SW 1271 (cell line): ENCODE results near the gene SLC9B2.
"Not testable (repeated sequence)": the region's sequence is repeated elsewhere in the genome, so short reads cannot be mapped to it uniquely, and the experiment has no call there.

Experiments
- DNase-seq, 2 experiments: peaks; one replicate each; lab custom pipeline; 2025; lab: John Stamatoyannopoulos, UW

Gene SLC9B2

DNA sequence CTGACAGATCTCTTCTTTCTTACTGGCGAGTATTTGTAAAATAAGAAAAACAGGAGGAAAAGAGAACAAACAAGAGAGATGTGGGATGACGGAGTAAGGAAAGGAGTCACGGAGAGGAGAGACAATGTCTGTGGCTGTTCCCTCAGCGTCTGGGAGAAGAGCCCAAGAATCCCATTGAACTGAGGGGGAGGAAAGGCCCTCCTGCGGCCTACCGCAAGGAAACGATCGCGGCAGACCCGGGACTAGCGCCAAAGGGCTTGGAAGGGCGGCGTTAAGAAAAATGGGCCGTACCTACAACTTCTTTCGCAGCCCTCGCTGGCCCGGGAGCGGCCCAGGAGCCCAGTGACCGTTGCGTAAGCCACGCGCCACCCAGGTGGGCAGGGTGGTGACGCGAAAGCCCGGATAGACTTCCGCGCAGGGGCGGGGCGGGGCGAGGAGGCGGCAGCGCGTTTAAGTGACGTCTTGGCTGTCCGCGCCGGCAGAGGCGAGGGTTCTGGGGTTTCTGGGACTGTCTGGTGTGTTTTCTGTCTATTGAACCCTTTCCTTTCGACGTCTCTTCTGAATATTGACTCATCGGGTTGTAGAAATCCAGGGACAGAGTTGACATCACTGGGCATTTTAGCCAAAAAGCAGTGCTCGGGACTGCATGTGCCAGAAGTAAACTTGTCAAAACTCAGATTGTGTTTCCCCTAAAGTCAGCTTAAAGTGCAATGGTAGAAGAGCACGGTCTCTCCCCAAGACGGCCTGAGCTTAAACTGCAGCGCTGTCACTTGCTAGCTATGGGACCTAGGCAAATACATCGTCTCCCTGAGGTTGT lies 57.0 kb downstream of the SLC9B2 start, which contains the start of gene SLC9B1:
Gene SLC9B1, minus strand, starts transcription at position 398 of the 817 bp plus-strand sequence. CDS start 27,994 bp downstream, outside the sequence.
- peak; percentile 71 to 83 for DNase-seq

DNA sequence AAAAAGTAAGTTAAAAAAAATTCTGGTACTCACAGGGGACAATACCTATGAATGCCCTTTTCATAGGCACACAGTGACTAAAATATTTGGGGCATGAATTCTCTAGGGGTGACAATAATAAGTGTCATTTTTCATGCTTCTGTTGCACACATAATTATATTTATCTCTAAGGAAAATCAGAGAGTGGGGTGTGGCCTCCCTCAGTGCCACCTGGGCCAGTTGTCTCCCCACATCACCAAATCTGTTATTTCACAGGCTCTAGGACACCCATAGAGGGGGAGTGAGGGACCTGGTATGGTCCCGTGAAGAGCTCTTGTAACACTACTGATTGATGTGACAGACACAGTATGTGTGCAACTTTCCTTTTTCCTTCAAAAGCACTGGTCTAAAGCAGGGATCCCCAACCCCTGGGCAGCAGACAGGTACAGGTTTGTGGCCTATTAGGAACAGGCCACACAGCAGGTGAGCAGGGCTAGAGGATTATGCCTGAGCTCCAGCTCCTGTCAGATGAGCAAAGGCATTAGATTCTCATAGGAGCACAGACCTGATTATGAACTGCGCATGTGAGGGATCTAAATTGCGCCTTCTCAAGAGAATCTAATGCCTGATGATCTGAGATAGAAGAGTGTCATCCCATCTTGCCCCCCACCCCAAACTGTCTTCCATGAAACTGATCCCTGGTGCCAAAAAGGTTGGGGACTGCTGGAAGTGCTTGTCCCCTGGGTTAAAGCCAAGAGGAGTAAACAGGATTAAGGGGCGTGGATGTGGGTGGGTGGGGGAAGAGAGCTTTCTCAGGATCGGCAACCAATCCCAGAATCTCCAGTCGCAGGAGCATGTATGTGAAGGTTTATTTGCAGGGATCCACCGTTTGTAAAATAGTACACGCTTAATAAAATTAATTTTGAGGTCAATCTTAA lies 57.9 kb downstream of the SLC9B2 start:
- peak in 1 of 2 experiments; percentile 25 for DNase-seq

DNA sequence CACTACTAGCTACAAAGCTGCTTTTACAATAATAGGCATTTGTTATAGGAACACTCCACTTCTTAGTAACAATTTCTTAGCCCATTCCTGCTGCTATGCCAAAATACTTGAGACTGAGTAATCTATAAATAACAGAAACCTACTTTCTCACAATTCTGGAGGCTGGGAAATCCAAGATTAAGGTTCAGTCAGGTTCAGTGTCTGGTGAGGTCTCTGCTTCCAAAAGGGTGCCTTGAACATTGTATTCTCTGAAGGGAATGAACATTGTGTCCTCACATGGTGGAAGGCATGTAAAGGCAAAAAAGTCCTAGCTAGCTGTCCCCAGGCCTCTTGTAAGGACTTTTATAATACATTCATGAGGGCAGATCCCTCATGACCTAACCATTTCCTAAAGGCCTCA lies 64.0 kb downstream of the SLC9B2 start:
- no peak for DNase-seq

DNA sequence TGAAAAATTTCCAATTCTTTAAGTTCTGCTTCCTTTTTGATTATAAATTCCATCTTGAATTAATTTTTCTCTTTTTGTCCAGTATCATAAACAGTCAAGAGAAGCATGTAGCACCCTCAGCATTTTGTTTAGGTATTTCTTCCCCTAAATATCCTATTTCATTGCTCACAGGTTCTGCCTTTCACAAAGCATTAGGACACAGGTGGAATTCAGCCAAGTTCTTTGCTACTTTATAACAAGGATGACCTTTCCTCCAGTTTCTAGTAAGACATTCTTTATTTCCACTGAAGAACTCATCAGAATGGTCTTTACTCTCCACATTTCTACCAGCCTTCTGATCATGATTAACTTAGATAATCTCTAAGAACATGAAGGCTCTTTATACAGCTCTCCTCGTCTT lies 64.5 kb downstream of the SLC9B2 start:
- no peak for DNase-seq

DNA sequence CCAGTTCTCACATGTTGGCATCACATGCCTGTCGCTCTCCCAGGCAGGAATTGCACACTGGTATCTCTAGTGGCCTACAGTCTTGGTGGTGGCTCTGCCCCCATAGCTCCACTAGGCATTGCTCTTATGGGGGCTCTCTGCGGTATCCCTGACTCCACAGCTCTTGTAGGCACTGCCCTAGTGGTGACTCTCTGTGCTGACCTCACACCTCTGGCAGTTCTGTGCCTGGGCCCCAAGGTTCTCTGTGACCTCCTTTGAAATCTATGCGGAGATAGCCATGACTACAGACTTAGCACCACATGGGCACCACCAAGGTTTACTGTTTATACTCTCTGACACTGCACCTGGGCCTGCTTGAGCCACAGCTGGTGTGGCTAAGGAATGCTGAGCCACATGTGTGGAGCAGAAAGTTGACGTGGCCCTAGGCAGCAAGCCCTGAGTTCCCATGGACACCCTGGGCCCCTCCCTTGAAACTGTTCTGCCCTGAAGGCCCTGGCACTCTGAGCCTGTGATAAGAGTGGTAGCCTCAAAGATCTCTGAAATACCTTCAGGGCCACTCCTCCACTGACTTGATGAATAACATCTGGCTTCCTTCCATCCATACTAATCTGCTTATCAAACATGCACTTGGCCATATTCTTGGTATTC lies 65.1 kb downstream of the SLC9B2 start:
- no peak for DNase-seq

DNA sequence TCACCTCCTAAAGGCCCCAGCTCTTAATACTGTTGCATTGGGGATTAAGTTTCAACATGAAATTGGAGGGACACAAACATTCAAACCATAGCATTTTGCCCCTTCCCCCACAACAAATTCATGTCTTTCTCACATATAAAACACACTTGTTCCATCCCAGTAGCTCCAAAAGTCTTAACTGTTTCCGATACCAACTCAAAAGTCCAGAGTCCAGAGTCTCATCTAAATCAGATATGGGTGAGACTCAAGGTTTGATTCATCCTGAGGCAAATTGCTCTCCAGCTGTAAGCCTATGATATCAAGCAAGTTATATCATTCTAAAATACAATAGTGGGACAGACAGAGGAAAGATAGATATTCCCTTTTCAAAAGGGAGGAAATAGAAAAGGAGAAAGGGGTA lies 65.8 kb downstream of the SLC9B2 start:
- DNase-seq = no peak

DNA sequence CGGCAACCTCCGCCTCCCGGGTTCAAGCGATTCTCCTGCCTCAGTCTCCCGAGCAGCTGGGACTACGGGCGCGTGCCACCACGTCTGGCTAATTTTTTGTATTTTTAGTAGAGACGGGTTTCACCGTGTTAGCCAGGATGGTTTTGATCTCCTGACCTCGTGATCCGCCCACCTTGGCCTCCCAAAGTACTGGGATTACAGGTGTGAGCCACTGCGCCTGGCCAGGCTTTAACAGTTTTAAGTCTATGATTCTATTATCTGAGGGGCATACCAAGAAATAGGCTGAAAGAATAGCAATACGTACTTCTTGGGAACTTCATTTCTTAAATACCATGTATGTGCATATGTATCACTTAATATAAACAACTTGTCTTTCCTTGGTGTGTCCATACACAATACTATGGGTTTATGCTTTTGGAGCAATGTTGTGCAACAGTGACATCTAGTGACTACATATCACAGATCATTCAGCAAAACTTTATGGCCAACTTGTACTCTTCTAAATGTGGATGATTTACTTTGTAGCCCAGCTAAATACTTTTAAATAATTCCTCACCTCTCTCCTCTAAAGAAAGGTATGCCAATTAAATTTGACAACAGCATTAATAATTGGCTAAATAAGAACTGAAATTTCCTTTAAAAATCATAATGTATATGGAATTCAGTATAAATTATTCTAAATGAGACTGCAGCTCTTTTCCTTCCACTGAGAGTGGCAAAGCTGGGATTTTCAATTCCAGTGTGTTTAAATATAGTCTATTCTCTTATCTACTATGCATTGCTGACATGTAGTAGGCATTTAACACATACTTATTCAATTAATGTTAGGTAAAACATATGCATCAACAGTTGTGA lies 67.5 kb downstream of the SLC9B2 start:
- peak in 1 of 2 experiments; percentile 41 for DNase-seq

DNA sequence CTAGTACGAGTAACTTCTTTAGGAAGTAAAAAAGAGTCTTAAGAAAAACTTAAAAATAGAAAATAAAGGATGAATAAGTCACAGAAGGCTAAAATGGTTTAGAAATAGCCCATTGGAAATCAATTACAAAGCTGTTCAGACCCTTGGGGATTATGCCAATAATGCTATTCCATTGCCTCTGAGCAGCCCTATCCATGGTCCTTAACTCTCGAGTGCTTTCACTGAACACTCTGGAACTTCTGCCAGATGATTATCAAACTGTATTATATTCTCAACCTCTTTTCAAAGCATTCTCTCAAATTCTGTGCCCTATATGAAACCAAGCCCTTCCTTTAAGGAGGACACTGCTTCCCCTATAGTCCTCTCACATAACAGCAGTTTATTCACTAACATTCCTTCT lies 74.0 kb downstream of the SLC9B2 start:
- DNase-seq = no peak

DNA sequence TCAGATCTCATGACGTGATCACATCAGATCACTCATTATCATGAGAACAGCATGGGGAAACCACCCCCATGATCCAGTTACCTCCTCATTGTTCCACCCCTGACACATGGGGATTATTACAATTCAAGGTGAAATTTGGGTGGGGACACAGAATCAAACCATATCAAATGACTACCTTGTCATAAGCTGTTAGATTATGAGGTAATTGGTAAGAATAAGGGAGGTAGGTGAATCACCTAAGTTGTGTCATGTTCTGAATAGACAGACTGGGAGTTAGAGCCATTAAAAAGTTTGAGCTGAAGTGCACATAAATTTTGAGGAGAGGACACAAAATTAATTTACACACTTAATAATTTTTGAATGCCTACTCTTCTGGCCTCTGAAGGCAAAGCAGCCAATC lies 81.8 kb downstream of the SLC9B2 start:
- no peak for DNase-seq

DNA sequence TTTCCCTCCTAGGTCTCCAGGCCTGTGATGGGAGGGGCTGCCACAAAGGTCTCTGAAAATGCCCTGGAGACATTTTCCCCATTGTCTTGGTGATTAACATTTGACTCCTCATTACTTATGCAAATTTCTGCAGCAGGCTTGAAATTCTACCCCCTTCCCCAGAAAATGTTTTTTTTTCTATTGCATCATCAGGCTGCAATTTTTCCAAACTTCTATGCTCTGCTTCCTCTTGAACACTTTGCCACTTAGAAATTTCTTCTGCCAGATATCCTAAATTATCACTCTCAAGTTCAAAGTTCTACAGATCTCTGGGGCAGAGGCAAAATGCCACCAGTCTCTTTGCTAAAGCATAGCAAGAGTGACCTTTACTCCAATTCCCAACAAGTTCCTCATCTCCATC lies 82.6 kb downstream of the SLC9B2 start:
- DNase-seq = not testable (repeated sequence)

DNA sequence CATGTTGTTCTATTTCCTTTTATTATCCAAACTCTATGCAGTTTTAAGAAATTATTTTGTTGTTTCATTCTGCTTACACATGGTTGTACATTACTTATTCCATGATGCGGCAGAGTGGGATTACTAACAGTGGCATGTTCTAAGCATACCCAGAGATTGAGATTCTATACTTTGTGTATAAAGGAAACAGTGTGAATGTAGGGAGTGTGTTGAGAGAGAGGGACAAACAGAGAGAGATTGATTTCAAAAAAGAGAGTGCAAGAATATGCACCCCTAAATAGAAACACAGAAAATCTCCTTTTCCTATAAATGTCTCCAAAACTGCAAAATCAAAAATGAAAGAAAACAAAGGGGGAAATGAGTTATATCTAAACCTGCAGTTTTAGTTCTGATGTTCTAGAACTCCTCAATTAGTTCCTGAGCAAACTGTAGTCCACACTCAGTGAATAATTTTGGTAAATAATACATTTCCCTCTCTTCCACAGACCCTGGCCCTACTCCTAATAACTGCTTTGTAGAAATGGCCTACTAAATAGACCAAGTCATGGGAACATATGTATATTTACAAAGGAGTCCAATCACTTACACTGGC lies 88.0 kb downstream of the SLC9B2 start:
- DNase-seq = no peak

DNA sequence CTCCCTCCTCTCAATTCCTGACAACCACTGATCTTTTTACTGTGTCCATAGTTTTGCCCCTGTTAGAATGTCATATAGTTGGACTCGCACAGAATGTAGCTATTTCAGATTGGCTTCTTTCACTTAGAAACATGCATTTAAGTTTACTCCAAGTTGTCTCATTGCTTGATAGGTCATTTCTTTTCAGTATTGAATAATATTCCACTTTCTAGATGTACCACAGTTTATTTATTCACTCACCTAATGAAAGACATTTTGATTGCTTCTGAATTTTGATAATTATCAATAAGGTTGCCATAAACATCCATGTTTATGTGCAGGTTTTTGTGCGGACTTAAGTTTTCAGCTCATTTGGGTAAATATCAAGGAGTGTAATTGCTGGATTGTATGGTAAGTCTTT lies 95.6 kb downstream of the SLC9B2 start:
- DNase-seq = no peak
